GM12864 (cell line): ENCODE results near the gene MGRN1.
A peak's percentile ranks its signal among the peaks of the same experiment; 100 is the strongest.

Source experiments
- DNase-seq: peaks from one replicate; pipeline ENCODE4 v3.0.0-alpha.2; 2011; ENCODE audit warnings: low read depth
- H3K4me3 ChIP-seq: 2 replicates; pipeline ENCODE4 v1.5.1; 2011; ENCODE audit warnings: mild to moderate bottlenecking, low read depth, low read length, control low read depth
- CTCF ChIP-seq: IDR thresholded peaks from 2 replicates; pipeline ENCODE4 v1.5.1; 2011; ENCODE audit warnings: low read depth, mild to moderate bottlenecking, moderate library complexity, low read length, control low read depth, inconsistent platforms; ENCODE audit errors: missing control alignments

MGRN1 gene

DNA sequence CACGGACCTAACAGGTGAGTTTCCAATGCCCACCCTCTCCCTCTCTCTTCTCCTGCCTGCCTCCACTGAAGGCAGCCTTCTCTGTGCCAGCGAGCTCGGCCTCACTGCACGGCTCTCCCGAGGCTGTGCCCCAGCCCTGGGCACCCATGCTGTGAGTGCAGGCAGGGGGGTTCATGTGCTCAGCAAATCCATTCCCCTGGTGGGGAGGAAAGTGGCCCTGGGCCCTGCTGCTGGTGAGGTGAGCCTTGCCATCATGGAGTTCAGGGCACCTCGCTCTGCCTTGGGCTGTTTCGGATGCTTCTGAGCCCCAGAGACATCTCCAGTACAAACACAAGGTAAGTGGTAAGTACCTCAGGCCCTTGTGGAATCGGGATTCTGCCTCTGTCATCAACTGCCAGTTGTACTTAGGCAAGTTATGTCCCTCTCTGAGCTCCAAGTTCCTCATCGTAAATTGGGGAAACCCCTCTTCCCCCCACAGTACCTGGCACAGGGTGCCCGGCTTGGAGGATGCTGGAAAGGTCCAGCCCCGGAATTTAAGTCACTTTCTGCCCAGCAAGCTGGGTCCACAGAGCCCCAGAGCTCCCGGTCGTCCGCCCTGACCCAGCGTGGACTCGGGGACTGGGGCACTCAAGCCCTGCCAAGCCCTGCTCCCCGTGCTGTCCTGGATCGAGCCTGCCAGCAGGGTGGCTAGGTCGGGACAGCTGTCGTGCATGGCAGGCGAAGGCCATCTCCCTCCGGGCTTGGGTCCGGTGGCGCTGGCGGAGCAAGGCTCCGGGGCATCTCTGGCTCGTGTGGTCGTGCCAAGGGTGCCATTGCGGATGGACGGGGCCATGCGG is 68.1 kb downstream of the MGRN1 start:
- DNase-seq = no peak
- peak overlapping the region; percentile 56 for H3K4me3 ChIP-seq
- no peak for TF ChIP-seq CTCF

DNA sequence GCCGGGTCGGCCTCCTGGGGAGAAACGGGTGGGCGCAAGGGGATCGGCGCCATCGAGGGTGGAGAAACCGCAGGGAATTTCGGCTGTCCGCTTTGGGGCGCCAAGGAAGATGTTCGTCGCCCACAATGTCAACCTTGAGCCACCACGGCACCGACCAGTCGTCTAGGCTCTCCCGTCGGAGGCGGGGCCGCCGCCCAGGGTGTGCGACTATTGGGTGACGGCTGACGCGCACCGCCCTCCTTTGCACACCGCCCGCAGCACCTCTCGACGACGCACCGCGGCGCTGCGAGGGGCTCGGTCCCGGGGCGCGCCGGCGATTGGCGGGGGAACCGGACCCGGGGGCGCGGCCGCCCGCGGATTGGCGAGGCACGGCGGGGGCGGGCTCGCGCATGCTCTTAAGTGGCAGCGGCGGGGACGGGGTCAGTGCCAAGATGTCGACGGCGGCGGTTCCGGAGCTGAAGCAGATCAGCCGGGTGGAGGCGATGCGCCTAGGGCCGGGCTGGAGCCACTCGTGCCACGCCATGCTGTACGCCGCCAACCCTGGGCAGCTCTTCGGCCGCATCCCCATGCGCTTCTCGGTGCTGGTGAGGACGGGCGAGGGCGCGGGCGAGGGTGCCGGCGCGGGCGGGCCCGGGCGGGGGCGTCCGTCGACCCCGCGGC is 68.8 kb downstream of the MGRN1 start, which contains the start of gene NUDT16L1:
NUDT16L1 (plus strand) TSS at position 267 of the 660 bp plus-strand sequence; CDS start at position 432, 165 bp downstream.
- peak; percentile 75 for DNase-seq
- TF ChIP-seq CTCF = no peak
- peak within 1 kb of the TSS; percentile 97 for H3K4me3 ChIP-seq

DNA sequence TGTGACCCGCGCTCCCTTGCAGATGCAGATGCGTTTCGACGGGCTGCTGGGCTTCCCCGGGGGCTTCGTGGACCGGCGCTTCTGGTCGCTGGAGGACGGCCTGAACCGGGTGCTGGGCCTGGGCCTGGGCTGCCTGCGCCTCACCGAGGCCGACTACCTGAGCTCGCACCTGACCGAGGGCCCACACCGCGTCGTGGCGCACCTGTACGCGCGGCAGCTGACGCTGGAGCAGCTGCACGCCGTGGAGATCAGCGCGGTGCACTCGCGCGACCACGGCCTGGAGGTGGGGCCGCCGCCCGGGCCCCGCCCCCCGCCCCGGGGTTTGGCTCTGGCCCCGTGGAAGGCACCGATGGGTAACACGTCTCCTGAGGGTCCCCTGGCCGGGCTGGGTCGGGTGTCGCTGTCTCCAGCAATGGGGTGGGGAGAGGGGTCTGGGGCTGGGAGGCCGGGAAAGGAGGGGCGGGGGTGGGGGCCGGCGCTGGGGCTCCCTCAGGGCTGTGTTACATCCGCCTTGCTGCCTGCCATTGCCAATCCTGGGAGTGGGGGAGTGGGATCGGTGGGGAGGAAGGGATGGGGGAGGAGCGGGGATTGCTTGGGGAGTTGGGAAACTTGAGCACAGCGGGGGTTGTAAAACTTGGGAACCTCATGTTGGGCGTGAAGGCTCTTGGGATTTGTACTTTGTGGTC is 69.5 kb downstream of the MGRN1 start:
- DNase-seq = no peak
- H3K4me3 ChIP-seq = peak overlapping the region; percentile 97
- TF ChIP-seq CTCF = no peak

- no peak for TF ChIP-seq CTCF
- peak overlapping the region; percentile 97 for H3K4me3 ChIP-seq
- DNase-seq = no peak
Measured at GRCh38 chr16:4694642-4695451, 70.2 kb downstream of the MGRN1 start.

DNA sequence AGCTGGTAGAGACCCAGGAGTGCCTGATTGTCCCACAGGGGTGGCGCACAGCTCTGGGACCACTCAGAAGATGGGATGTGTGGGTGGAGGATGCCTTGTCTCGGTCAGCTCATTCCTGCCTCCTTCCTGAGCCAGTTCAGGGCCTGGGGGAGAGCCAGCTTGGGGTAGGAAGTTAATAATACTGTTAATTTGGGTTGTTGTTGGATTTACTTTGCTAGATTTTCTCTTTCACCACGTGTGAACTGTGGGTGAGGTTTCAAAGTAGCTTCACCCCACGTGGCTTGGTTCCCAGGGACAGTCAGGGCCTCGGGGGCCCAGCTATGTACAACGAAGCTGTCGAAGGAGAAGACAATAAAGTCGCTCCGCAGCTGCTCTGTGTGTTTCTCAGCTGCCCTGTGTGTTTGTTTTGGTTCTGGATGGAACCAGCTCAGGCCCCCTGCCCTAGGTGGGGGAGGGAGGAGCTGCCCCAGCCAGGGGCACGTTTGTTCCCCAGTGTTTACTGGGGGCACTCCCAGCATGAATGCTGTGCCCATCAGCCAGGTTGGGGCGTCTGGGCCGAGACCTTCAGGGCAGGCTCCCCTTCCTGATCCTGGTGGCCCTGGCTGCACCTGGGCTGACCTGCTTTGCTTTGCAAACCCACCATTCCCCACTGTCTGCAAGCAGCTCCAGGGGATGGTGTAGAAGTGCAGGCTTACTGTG is 71.0 kb downstream of the MGRN1 start:
- TF ChIP-seq CTCF = no peak
- no peak for DNase-seq
- H3K4me3 ChIP-seq = no peak overlapping the region

DNA sequence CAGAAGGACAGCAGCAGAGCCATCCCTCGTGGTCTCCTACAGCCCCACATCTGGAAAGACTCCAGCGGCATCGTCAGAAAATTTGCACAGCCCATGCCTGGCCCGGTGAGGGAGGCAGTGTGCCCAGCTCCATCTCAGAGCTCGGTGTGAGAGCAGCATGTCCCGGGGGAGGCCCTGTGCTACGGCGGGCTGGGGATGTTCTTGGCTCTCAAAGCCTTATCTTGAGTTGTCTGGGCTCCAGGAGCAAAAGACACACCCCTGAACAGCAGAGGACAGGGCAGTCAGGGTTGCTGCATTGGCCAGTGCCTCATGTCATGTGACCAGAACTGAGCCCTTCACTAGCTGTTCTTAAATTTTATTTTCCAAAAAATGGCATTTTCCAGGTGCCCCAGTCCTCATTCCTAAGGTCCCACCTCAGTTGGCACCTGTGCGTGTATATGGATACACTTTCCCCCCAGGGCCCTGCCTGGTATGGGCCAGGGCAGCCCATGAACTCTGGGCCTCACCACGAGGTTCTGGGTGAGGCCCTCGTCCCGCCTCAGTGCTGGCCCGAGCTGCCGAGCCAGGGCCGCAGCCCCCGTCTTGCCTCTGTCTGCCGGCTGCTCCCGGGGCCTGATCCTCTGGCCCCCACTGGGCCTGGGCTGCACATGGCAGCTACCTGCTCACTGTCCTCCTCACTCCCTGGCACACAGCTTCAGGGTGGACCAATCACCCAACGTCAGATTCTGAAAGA is 71.7 kb downstream of the MGRN1 start:
- DNase-seq = no peak
- no peak overlapping the region for H3K4me3 ChIP-seq
- no peak for TF ChIP-seq CTCF
